Pancreas (tissue), 10 donors: ENCODE measurements around the gene ZYG11B. TPM values are rescaled to one million over a fixed set of nuclear protein-coding genes. Genes with fewer than 3 reads are reported as not detected.
"Not testable (repeated sequence)": the region's sequence is repeated elsewhere in the genome, so short reads cannot be mapped to it uniquely, and the experiment has no call there.

ENCODE experiments used
- ATAC-seq, 4 donors: fragments of 200-7000 bp; cut with Tn5 transposase; one replicate each; pipeline versions ENCODE4 v1.8.0 to v1.9.1; 2020; ENCODE audit warnings: mild to moderate bottlenecking in 4 of 4, moderate library complexity in 4 of 4
- DNase-seq, 6 donors: peaks; one replicate each; pipeline ENCODE4 v3.0.0-alpha.2; 2020
- FAIRE-seq: peaks from 2 replicates; lab custom pipeline; 2012; peaks lifted over from hg19 to GRCh38; lab: Jason Lieb, UNC
- H3K27ac ChIP-seq, 4 donors: fragments of 200-600 bp; sonication (generic); 1 replicate in 3 of 4; 2 replicates in 1 of 4; pipeline versions ENCODE4 v1.5.0 to v1.8.0; 2020
- H3K27me3 ChIP-seq, 4 donors: fragments of 200-600 bp; one replicate each; pipeline ENCODE4 v1.8.0; 2021
- H3K36me3 ChIP-seq, 3 donors: fragments of 200-600 bp; sonication (generic) in 1 of 3; one replicate each; pipeline versions ENCODE4 v1.5.0 to v1.8.0; 2020 to 2021
- H3K4me1 ChIP-seq, 3 donors: fragments of 200-600 bp; one replicate each; pipeline ENCODE4 v1.8.0; 2021
- H3K4me3 ChIP-seq, 4 donors: fragments of 200-600 bp; sonication (generic) in 2 of 4; one replicate each; pipeline versions ENCODE4 v1.5.0 to v1.8.0; 2020 to 2021
- H3K9me3 ChIP-seq, 4 donors: fragments of 200-600 bp; one replicate each; pipeline ENCODE4 v1.8.0; 2021
- WGBS, 2 donors: extraction: QIAGEN DNeasy Blood & Tissue Kit; methylation state at CpG; one replicate each; pipeline ENCODE4 v1.1.7; 2013; 5-methylcytosine and 5-hydroxymethylcytosine counted together
- intact Hi-C, 3 donors: fragments of 100-400 bp; cut with DNase I; formaldehyde crosslinking; loops; one replicate each; pipeline versions ENCODE4 v1.11.1 to v1.14.2; 2022
- polyA plus RNA-seq, 2 donors: library from polyadenylated mRNA; stranded (reverse); fragments of 200-250 nt; gene quantifications; one replicate each; pipeline ENCODE4 v1.2.3, GENCODE V29; 2013
- total RNA-seq, 6 donors: library from RNA; stranded (reverse); fragmentation: NEBNext Ultra II Directional in 4 of 6; extraction: Animal tissue kit (Norgen Biotek cat#: 25700) in 4 of 6; gene quantifications; one replicate each; pipeline versions ENCODE4 v1.2.1 to v1.2.4, GENCODE V29; 2021 to 2023
- TF ChIP-seq, protein P1 (sequence below), 4 donors: fragments of 200-600 bp; sonication (generic) in 3 of 4; IDR thresholded peaks; one replicate each; pipeline versions ENCODE4 v1.5.0 to v1.8.0; 2021; ENCODE audit warnings: antibody characterized with exemption in 4 of 4
- donor health status: healthy with polysubstance abuse.
- donor health status: DM: no; HTN: no; CAD: no; lungs with moderate emphysema.
- donor health status: DM: no; HTN: no; CAD: no.
- donor health status: control.
- donor health status: control.
- donor health status: Bipolar disorder and iron deficiency.
- donor health status: DM: yes; HTN: yes; CAD: no.
- donor health status: DM: no; HTN: no; CAD: no.
- donor health status: DM: no; HTN: no; CAD: no.
- donor health status: DM: yes; HTN: yes; CAD: no.

The ZYG11B gene
- total and polyA plus RNA-seq, 8 donors, result 3.2 to 12.9 (median 7.2) TPM

DNA sequence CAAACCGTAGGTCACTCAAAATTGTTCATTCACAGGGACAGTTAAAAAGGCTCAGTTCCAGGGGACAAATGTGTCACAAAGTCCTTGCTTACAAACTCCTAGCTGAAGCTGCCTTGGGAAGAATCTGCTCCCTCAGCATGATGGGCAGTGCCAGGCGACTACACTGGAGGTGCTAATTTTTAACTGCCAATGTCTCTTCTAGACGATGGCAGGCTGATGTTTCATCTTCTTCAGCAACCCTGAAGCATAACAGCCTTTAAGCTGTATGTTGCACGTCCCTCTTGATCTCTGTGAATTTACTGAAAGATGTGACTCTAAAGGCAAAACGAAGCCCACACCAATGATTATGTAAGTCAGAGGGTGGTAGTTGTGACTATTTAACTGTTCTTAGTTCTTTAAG lies 39.4 kb upstream of the ZYG11B start:
- 96% methylated on average over 5 of the region's 5 CpGs for WGBS, 2 donors

DNA sequence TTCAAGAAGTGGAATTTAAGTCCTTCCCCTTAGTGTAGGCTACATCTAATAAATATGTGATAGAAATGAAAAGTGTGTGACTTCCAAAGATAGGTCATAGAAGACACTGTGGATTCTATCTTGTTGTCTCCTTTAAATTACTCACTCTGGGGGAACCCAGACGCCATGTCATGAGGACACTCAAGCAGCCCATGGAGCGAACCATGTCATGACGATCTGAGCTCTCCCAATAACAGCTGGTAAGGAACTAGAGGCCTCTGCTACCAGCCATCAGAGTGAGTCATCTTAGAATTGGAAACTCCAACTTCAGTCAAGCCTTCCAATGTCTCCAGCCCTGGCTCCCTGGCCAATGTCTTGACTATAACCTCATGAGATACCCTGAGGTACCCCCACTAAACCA lies 34.4 kb upstream of the ZYG11B start:
- no peaks in the 10 kb centered on the region for H3K9me3 ChIP-seq
- no peak for FAIRE-seq
- ATAC-seq, result no peak
- intact Hi-C loops, result no loop called here
- no peak overlapping the region for H3K4me3 ChIP-seq
- peaks cover 0 to 17% (median 7%) of the 10 kb centered on the region in 3 donors for H3K36me3 ChIP-seq
- no peaks in the 10 kb centered on the region for H3K27me3 ChIP-seq
- no peaks in the 10 kb centered on the region for H3K4me1 ChIP-seq
- DNase-seq, result no peak
- 94 to 97% methylated on average over 3 of the region's 3 CpGs for WGBS, 2 donors
- TF ChIP-seq, protein P1, sequence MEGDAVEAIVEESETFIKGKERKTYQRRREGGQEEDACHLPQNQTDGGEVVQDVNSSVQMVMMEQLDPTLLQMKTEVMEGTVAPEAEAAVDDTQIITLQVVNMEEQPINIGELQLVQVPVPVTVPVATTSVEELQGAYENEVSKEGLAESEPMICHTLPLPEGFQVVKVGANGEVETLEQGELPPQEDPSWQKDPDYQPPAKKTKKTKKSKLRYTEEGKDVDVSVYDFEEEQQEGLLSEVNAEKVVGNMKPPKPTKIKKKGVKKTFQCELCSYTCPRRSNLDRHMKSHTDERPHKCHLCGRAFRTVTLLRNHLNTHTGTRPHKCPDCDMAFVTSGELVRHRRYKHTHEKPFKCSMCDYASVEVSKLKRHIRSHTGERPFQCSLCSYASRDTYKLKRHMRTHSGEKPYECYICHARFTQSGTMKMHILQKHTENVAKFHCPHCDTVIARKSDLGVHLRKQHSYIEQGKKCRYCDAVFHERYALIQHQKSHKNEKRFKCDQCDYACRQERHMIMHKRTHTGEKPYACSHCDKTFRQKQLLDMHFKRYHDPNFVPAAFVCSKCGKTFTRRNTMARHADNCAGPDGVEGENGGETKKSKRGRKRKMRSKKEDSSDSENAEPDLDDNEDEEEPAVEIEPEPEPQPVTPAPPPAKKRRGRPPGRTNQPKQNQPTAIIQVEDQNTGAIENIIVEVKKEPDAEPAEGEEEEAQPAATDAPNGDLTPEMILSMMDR (IDR thresholded peaks at IDR 0.05), result no peak
- no peak overlapping the region for H3K27ac ChIP-seq

More for the DNA sequence above, 39.4 kb upstream of the ZYG11B start:
- DNase-seq (no peak), FAIRE-seq (no peak), ATAC-seq (no peak)
- no peaks in the 10 kb centered on the region for H3K9me3 ChIP-seq
- intact Hi-C loops, result no loop called here
- no peaks in the 10 kb centered on the region for H3K4me1 ChIP-seq
- TF ChIP-seq, protein P1 (IDR thresholded peaks at IDR 0.05), result no peak
- H3K36me3 ChIP-seq, result peaks cover 0 to 7% (median 7%) of the 10 kb centered on the region in 3 donors
- H3K4me3 ChIP-seq, result no peak overlapping the region
- no peaks in the 10 kb centered on the region for H3K27me3 ChIP-seq
- no peak overlapping the region for H3K27ac ChIP-seq

DNA sequence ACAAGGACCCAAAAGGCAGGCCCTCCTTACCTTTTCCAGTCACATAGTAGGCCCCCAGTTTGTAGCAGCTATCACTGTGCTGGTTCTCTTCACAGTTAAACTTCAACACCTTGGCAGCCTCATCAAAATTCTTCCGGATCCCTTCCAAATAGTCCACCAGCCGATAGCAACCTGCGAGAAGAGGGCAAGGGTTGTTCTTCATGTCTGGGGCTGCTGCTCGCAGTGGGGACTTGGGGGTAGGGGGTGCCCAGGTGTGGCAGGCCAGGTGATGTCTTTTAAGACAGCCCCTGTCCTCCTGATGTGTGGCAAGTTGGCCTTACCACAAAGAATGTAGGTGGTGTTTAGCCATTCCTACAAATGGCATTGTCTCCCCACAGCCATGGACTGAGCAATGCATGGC lies 33.6 kb upstream of the ZYG11B start:
- H3K36me3 ChIP-seq, result peaks cover 0 to 14% (median 0%) of the 10 kb centered on the region in 3 donors
- no peak for ATAC-seq

DNA sequence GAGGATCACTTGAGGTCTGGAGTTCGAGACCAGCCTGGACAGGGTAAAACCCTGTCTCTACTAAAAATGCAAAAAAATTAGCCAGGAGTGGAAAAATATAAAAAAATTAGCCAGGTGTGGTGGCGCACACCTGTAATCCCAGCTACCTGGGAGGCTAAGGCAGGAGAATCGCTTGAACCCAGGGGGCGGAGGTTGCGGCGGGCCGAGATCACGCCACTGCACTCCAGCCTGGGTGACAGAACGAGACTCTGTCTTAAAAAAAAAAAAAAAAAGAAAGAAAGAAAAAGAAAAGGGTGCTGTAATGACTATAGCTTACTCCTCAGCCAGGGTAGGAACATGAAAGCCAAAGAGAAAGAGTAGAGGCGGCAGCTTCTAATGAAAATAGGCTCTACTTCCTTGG lies 32.9 kb upstream of the ZYG11B start:
- ATAC-seq, H3K4me1 ChIP-seq, H3K27ac ChIP-seq, H3K36me3 ChIP-seq, intact Hi-C loops, H3K9me3 ChIP-seq, H3K4me3 ChIP-seq, H3K27me3 ChIP-seq, FAIRE-seq, DNase-seq: not testable (repeated sequence)
- 83 to 88% methylated on average over 10 of the region's 10 CpGs for WGBS, 2 donors

More for the DNA sequence above, 33.6 kb upstream of the ZYG11B start:
- FAIRE-seq (no peak), DNase-seq (no peak)
- Histone ChIP-seq H3K4me1 (peaks cover 3 to 5% (median 4%) of the 10 kb centered on the region in 3 donors), H3K4me3 (no peak overlapping the region), H3K9me3 (no peaks in the 10 kb centered on the region), H3K27ac (no peak overlapping the region), H3K27me3 (no peaks in the 10 kb centered on the region)
- TF ChIP-seq, protein P1 (IDR thresholded peaks at IDR 0.05), result no peak
- intact Hi-C loops, result no loop called here
- WGBS, 2 donors, result 97 to 99% methylated on average over 4 of the region's 4 CpGs

DNA sequence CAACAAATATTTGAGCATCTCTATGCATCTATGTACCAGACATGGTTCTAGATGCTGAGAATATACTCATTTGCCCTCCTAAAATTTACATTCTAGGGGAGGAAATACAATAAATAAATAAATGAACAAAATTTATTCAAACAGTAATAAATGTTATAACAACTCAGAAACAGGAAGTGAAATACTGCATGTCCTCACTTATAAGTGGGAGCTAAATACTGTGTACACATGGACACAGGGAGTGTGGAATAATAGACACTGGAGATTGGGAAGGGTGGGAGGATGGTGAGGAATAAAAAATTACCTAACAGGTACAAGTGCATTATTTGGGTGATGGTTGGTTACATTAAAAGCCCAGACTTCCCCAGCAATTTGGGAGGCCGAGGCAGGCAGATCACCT lies 32.4 kb upstream of the ZYG11B start:
- Histone ChIP-seq H3K9me3 (no peaks in the 10 kb centered on the region), H3K4me1 (peaks cover 6 to 8% (median 6%) of the 10 kb centered on the region in 3 donors), H3K36me3 (peaks cover 0 to 10% (median 0%) of the 10 kb centered on the region in 3 donors), H3K27me3 (no peaks in the 10 kb centered on the region), H3K4me3 (no peak overlapping the region), H3K27ac (no peak overlapping the region)
- TF ChIP-seq, protein P1 (IDR thresholded peaks at IDR 0.05), result no peak
- intact Hi-C loops, result no loop called here
- whole genome bisulfite sequencing, 2 donors, result 92 to 100% methylated on average over 1 of the region's 1 CpG
- no peak for ATAC-seq
- no peak for FAIRE-seq
- no peak for DNase-seq
